Measurements from ENCODE around the gene ARHGEF10L.
A peak's percentile ranks its signal among the peaks of the same experiment; 100 is the strongest.
"Not testable (repeated sequence)": the region's sequence is repeated elsewhere in the genome, so short reads cannot be mapped to it uniquely, and the experiment has no call there.

ARHGEF10L gene

GRCh38 chr1:17627239-17628052 lies 87.9 kb downstream of the ARHGEF10L start:
- Histone ChIP-seq H4K20me1 (ENCODE audit: control insufficient read depth, insufficient read depth, low read depth, low read length) (no peaks in the 10 kb centered on the region), H3K4me1 (ENCODE audit: control insufficient read depth, low read length) (no peaks in the 10 kb centered on the region), H3K27me3 (ENCODE audit: control insufficient read depth, low read length) (no peaks in the 10 kb centered on the region), H3K4me2 (ENCODE audit: low read length) (no peak overlapping the region), H3K27ac (ENCODE audit: low read depth, low read length) (no peak overlapping the region), H3K79me2 (ENCODE audit: control insufficient read depth, low read length) (no peaks in the 10 kb centered on the region), H3K4me3 (ENCODE audit: low read length) (no peak overlapping the region), H3K9me3 (ENCODE audit: control insufficient read depth, insufficient read depth, low read length) (no peaks in the 10 kb centered on the region), H3K36me3 (ENCODE audit: control insufficient read depth, low read length) (no peaks in the 10 kb centered on the region), H3F3A (ENCODE audit: control insufficient read depth, insufficient read depth) (no peaks in the 10 kb centered on the region), H3K9me2 (replicated peaks; ENCODE audit: control insufficient read depth, low read length) (no peaks in the 10 kb centered on the region)
- TF ChIP-seq EZH2phosphoT487 (IDR thresholded peaks at IDR 0.05; ENCODE audit: borderline replicate concordance, low read length) (no peak), CTCF (IDR thresholded peaks at IDR 0.05; ENCODE audit: low read depth, low read length, poor library complexity, severe bottlenecking) (peak; percentile 34)

- not testable (repeated sequence) for H3K9me3 ChIP-seq (ENCODE audit: control insufficient read depth, insufficient read depth, low read length); H3K9me2 ChIP-seq (replicated peaks; ENCODE audit: control insufficient read depth, low read length); H3K36me3 ChIP-seq (ENCODE audit: control insufficient read depth, low read length); H3K4me3 ChIP-seq (ENCODE audit: low read length); H4K20me1 ChIP-seq (ENCODE audit: control insufficient read depth, insufficient read depth, low read depth, low read length); H3K4me1 ChIP-seq (ENCODE audit: control insufficient read depth, low read length); H3K79me2 ChIP-seq (ENCODE audit: control insufficient read depth, low read length); H3K4me2 ChIP-seq (ENCODE audit: low read length); H3K27ac ChIP-seq (ENCODE audit: low read depth, low read length); H3F3A ChIP-seq (ENCODE audit: control insufficient read depth, insufficient read depth); H3K27me3 ChIP-seq (ENCODE audit: control insufficient read depth, low read length)
These were observed 89.5 kb downstream of the ARHGEF10L start for GRCh38 chr1:17629046-17629445.

DNA sequence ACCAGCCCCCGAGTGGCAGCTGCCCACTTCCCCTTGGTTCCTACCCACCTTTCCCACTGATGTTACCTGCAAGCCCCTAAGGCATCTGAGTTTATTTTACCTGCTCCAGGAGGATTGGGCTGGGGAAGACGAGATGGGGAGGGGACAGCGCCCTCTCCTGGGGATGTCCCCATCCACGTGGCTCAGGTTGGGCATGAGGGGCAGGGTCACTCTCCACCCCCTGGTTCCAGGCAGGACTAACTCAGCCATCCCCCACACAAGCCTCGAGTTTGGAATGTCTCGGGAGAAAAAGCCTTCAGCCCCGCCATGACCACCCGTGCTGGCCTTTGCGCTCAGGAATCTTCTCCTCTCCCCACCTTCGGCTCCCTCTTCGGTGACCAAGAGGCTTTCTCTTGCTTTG lies 90.0 kb downstream of the ARHGEF10L start:
- Histone ChIP-seq H3K27me3 (ENCODE audit: control insufficient read depth, low read length) (no peaks in the 10 kb centered on the region), H3K4me2 (ENCODE audit: low read length) (no peak overlapping the region), H3K9me2 (replicated peaks; ENCODE audit: control insufficient read depth, low read length) (no peaks in the 10 kb centered on the region), H3K36me3 (ENCODE audit: control insufficient read depth, low read length) (no peaks in the 10 kb centered on the region), H4K20me1 (ENCODE audit: control insufficient read depth, insufficient read depth, low read depth, low read length) (no peaks in the 10 kb centered on the region), H3K27ac (ENCODE audit: low read depth, low read length) (no peak overlapping the region), H3K79me2 (ENCODE audit: control insufficient read depth, low read length) (no peaks in the 10 kb centered on the region), H3K4me3 (ENCODE audit: low read length) (no peak overlapping the region), H3K9me3 (ENCODE audit: control insufficient read depth, insufficient read depth, low read length) (no peaks in the 10 kb centered on the region), H3K4me1 (ENCODE audit: control insufficient read depth, low read length) (no peaks in the 10 kb centered on the region), H3F3A (ENCODE audit: control insufficient read depth, insufficient read depth) (no peaks in the 10 kb centered on the region)
- TF ChIP-seq CTCF (IDR thresholded peaks at IDR 0.05; ENCODE audit: low read depth, low read length, poor library complexity, severe bottlenecking), result peak; percentile 61
- no peak for TF ChIP-seq EZH2phosphoT487 (IDR thresholded peaks at IDR 0.05; ENCODE audit: borderline replicate concordance, low read length)

- no peaks in the 10 kb centered on the region for H3K4me1 ChIP-seq (ENCODE audit: control insufficient read depth, low read length)
- H3K9me2 ChIP-seq (replicated peaks; ENCODE audit: control insufficient read depth, low read length), result no peaks in the 10 kb centered on the region
- H3K27ac ChIP-seq (ENCODE audit: low read depth, low read length), result no peak overlapping the region
- no peaks in the 10 kb centered on the region for H3F3A ChIP-seq (ENCODE audit: control insufficient read depth, insufficient read depth)
- no peak overlapping the region for H3K4me2 ChIP-seq (ENCODE audit: low read length)
- H3K4me3 ChIP-seq (ENCODE audit: low read length), result no peak overlapping the region
- H3K36me3 ChIP-seq (ENCODE audit: control insufficient read depth, low read length), result no peaks in the 10 kb centered on the region
- no peaks in the 10 kb centered on the region for H3K9me3 ChIP-seq (ENCODE audit: control insufficient read depth, insufficient read depth, low read length)
- no peak for TF ChIP-seq EZH2phosphoT487 (IDR thresholded peaks at IDR 0.05; ENCODE audit: borderline replicate concordance, low read length)
- TF ChIP-seq CTCF (IDR thresholded peaks at IDR 0.05; ENCODE audit: low read depth, low read length, poor library complexity, severe bottlenecking), result no peak
- no peaks in the 10 kb centered on the region for H3K79me2 ChIP-seq (ENCODE audit: control insufficient read depth, low read length)
- H4K20me1 ChIP-seq (ENCODE audit: control insufficient read depth, insufficient read depth, low read depth, low read length), result no peaks in the 10 kb centered on the region
- H3K27me3 ChIP-seq (ENCODE audit: control insufficient read depth, low read length), result no peaks in the 10 kb centered on the region
These were observed 90.7 kb downstream of the ARHGEF10L start for GRCh38 chr1:17630048-17630830.

All from DOHH2 (cell line).